ENCODE results near the gene GPR32. TPM values are rescaled to one million over a fixed set of nuclear protein-coding genes. Genes with fewer than 3 reads are reported as not detected.
"Not testable (repeated sequence)": the region's sequence is repeated elsewhere in the genome, so short reads cannot be mapped to it uniquely, and the experiment has no call there.

GPR32 gene
- total RNA-seq, 1 donor = not detected

DNA sequence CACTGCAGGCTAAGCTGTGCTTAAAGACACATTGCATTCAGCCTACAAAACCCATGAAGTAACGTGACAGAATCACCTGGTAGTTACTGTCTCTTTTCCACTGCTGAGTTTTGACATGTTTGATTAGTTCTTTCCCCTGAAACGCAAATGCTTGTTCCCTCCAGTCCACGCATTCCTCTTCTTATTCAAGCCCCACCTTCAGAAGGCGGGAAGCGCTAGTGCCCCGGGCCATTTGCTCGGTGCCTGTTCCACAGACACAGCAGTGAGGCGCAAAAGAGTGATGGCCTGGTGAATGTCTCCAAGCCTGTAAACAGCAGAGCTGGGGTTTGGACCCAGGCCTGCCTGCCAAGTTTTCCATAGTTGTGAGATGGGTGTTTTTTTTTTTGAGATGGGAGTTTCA is 30.8 kb downstream of the GPR32 start:
- H3K27ac ChIP-seq (ENCODE audit: low read depth, low read length) = no peak overlapping the region
- peaks cover 25% of the 10 kb centered on the region for H4K20me1 ChIP-seq (ENCODE audit: insufficient read depth, low read length)
- H2AFZ ChIP-seq (ENCODE audit: low read length) = no peak overlapping the region
- peaks cover 38% of the 10 kb centered on the region for H3K79me2 ChIP-seq (ENCODE audit: insufficient read depth, low read length)
- TF ChIP-seq, protein P1, sequence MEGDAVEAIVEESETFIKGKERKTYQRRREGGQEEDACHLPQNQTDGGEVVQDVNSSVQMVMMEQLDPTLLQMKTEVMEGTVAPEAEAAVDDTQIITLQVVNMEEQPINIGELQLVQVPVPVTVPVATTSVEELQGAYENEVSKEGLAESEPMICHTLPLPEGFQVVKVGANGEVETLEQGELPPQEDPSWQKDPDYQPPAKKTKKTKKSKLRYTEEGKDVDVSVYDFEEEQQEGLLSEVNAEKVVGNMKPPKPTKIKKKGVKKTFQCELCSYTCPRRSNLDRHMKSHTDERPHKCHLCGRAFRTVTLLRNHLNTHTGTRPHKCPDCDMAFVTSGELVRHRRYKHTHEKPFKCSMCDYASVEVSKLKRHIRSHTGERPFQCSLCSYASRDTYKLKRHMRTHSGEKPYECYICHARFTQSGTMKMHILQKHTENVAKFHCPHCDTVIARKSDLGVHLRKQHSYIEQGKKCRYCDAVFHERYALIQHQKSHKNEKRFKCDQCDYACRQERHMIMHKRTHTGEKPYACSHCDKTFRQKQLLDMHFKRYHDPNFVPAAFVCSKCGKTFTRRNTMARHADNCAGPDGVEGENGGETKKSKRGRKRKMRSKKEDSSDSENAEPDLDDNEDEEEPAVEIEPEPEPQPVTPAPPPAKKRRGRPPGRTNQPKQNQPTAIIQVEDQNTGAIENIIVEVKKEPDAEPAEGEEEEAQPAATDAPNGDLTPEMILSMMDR (IDR thresholded peaks at IDR 0.05; ENCODE audit: extremely low read depth, low read depth, low read length) = no peak
- no peak overlapping the region for H3K4me3 ChIP-seq (ENCODE audit: insufficient read depth, low read length)
- H3K4me2 ChIP-seq (ENCODE audit: insufficient read depth, low read length) = no peak overlapping the region
- no peaks in the 10 kb centered on the region for H3K9me3 ChIP-seq (ENCODE audit: low read depth, low read length)
- peak; percentile 11 for DNase-seq (ENCODE audit: insufficient read length, low spot score, missing footprints)
- H3K36me3 ChIP-seq (ENCODE audit: insufficient read depth, low read length) = peaks cover 33% of the 10 kb centered on the region
- H3K4me1 ChIP-seq (ENCODE audit: insufficient read depth, low read length) = peaks cover 17% of the 10 kb centered on the region
- no peaks in the 10 kb centered on the region for H3K27me3 ChIP-seq (ENCODE audit: insufficient read depth, low read length)

DNA sequence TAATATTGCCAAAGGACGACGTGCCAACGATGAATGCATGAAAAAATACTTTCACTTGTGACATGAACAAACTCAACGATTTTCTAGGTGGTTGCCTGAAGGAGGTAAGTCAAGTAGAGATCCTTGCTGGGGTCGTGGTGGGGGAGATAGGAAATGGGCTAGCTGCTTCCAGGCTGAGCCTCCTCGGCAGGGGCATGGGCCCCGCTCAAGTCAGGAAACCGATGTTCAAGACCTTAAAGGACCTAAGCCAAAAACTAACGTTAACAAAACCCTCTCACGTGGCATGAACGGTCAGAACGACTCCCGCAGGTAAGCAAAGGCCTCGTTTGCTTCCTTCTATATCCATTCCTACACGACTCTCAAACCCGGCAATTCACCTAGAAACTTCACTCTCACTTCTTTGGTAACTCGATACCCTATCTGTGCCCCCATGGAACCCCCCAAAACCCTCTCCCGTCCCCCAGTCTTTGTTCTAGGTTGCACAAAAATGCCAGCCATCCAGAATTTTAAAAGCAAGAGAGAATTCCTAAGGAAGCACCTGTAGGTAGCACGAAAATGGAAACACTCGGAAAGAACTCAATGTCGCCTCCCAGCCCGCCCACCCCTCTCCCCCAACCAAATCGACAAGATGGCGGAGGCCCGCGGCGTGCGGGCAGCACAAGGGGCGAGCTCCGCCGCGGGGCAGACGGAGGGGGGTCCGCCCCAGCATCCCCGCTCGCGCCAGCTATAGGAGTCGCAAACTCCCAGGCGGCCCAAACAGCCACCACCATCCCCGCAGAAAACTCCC is 33.6 kb downstream of the GPR32 start:
- H3K9me3 ChIP-seq (ENCODE audit: low read depth, low read length) = no peaks in the 10 kb centered on the region
- DNase-seq (ENCODE audit: insufficient read length, low spot score, missing footprints) = peak; percentile 73
- H2AFZ ChIP-seq (ENCODE audit: low read length) = peak overlapping the region; percentile 97
- H3K79me2 ChIP-seq (ENCODE audit: insufficient read depth, low read length) = peaks cover 38% of the 10 kb centered on the region
- peaks cover 20% of the 10 kb centered on the region for H3K36me3 ChIP-seq (ENCODE audit: insufficient read depth, low read length)
- H3K27me3 ChIP-seq (ENCODE audit: insufficient read depth, low read length) = no peaks in the 10 kb centered on the region
- TF ChIP-seq, protein P1 (IDR thresholded peaks at IDR 0.05; ENCODE audit: extremely low read depth, low read depth, low read length) = no peak
- peaks cover 10% of the 10 kb centered on the region for H4K20me1 ChIP-seq (ENCODE audit: insufficient read depth, low read length)
- H3K4me2 ChIP-seq (ENCODE audit: insufficient read depth, low read length) = peak overlapping the region; percentile 98
- H3K4me3 ChIP-seq (ENCODE audit: insufficient read depth, low read length) = peak overlapping the region; percentile 83
- peak overlapping the region; percentile 99 for H3K27ac ChIP-seq (ENCODE audit: low read depth, low read length)
- H3K4me1 ChIP-seq (ENCODE audit: insufficient read depth, low read length) = peaks cover 17% of the 10 kb centered on the region

DNA sequence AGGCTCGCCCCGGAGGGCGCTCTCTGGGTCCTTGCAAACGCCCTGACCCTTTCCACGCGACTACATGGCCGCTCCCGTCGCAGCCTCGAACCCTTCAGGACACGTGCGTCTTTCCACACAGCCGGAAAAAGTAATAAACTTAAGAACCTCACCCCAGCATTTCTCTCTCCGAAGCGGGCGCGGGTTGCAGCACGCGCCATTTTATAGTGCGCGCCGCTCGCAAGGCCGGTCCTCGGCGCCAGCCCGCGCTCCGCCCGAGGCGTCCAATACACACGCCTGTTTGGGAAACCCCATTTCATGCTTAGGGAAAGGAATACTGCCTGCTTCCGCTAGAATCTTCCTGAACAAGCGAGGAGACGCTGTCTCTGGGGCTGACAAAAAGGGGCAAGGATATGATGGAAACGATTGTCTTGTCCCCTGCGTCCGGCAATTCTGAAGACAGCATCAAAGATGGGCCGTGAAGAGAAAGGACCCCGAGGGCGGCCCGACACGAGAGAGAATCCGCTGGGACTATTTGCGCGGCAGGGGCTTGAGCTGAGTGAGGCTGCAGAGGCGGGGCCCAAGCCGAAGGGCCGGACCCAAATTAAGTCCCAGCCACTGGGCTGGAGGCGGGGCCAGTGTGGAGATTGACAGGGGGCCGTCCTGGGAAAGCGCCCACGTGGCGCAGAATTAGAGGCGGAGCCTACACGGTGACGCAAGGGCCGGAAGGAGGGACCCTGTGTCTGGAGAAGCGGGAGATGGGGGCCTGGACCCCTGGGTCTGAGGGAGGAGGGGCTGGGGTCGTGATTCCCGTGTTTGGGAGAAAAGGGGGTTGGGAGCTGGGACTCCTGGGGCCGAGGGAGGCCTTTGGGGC is 34.4 kb downstream of the GPR32 start:
- Histone ChIP-seq H3K79me2 (ENCODE audit: insufficient read depth, low read length) (peaks cover 38% of the 10 kb centered on the region), H3K4me3 (ENCODE audit: insufficient read depth, low read length) (peak overlapping the region; percentile 83), H3K4me1 (ENCODE audit: insufficient read depth, low read length) (peaks cover 17% of the 10 kb centered on the region), H3K4me2 (ENCODE audit: insufficient read depth, low read length) (peak overlapping the region; percentile 98), H3K27ac (ENCODE audit: low read depth, low read length) (peak overlapping the region; percentile 99), H3K27me3 (ENCODE audit: insufficient read depth, low read length) (no peaks in the 10 kb centered on the region), H3K9me3 (ENCODE audit: low read depth, low read length) (no peaks in the 10 kb centered on the region), H3K36me3 (ENCODE audit: insufficient read depth, low read length) (peaks cover 17% of the 10 kb centered on the region), H2AFZ (ENCODE audit: low read length) (peak overlapping the region; percentile 97), H4K20me1 (ENCODE audit: insufficient read depth, low read length) (peaks cover 10% of the 10 kb centered on the region)
- peak; percentile 99 for DNase-seq (ENCODE audit: insufficient read length, low spot score, missing footprints)
- TF ChIP-seq, protein P1 (IDR thresholded peaks at IDR 0.05; ENCODE audit: extremely low read depth, low read depth, low read length) = no peak

DNA sequence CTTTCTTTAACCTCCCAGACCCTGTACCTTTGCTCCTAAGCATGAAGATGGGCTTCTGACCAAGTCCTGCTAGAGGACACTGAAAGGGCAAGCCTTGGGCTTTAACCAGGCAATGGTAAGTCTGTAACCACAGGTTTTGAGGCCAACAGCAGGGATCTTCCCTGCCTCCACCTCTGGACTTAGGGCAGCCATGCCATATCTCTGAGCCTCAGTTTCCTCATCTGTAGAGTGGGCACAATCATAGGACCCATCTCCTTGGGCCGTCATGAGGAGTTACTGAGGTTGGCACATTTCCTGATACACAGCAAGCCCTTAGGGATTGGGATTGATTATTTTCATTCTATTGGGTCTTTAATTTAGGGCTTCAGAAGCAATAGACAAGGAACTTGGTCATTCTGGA is 38.6 kb downstream of the GPR32 start:
- Histone ChIP-seq H3K27me3 (ENCODE audit: insufficient read depth, low read length) (no peaks in the 10 kb centered on the region), H3K4me3 (ENCODE audit: insufficient read depth, low read length) (no peak overlapping the region), H3K27ac (ENCODE audit: low read depth, low read length) (no peak overlapping the region), H2AFZ (ENCODE audit: low read length) (no peak overlapping the region), H3K4me1 (ENCODE audit: insufficient read depth, low read length) (peaks cover 3% of the 10 kb centered on the region), H3K4me2 (ENCODE audit: insufficient read depth, low read length) (no peak overlapping the region), H3K36me3 (ENCODE audit: insufficient read depth, low read length) (no peaks in the 10 kb centered on the region), H3K9me3 (ENCODE audit: low read depth, low read length) (no peaks in the 10 kb centered on the region), H4K20me1 (ENCODE audit: insufficient read depth, low read length) (no peaks in the 10 kb centered on the region), H3K79me2 (ENCODE audit: insufficient read depth, low read length) (peaks cover 6% of the 10 kb centered on the region)
- TF ChIP-seq, protein P1 (IDR thresholded peaks at IDR 0.05; ENCODE audit: extremely low read depth, low read depth, low read length) = no peak
- DNase-seq (ENCODE audit: insufficient read length, low spot score, missing footprints) = peak; percentile 8

DNA sequence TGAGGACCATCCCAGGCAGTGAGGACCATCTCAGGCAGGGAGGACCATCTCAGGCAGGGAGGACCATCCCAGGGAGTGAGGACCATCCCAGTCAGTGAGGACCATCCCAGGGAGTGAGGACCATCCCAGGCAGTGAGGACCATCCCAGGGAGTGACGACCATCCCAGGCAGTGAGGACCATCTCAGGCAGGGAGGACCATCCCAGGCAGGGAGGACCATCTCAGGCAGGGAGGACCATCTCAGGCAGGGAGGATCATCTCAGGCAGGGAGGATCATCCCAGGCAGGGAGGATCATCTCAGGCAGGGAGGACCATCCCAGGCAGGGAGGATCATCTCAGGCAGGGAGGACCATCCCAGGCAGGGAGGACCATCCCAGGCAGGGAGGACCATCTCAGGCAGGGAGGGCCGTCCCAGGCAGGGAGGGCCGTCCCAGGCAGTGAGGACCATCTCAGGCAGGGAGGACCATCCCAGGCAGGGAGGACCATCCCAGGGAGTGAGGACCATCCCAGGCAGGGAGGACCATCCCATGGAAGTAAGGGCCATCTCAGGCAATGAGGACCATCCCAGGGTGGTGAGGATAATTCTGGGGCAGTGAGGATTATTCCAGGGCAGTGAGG is 41.5 kb downstream of the GPR32 start:
- not testable (repeated sequence) for H2AFZ ChIP-seq (ENCODE audit: low read length); H3K27me3 ChIP-seq (ENCODE audit: insufficient read depth, low read length); H3K4me2 ChIP-seq (ENCODE audit: insufficient read depth, low read length); H3K4me1 ChIP-seq (ENCODE audit: insufficient read depth, low read length); H3K36me3 ChIP-seq (ENCODE audit: insufficient read depth, low read length); H3K79me2 ChIP-seq (ENCODE audit: insufficient read depth, low read length); H3K27ac ChIP-seq (ENCODE audit: low read depth, low read length); H3K9me3 ChIP-seq (ENCODE audit: low read depth, low read length); H4K20me1 ChIP-seq (ENCODE audit: insufficient read depth, low read length); H3K4me3 ChIP-seq (ENCODE audit: insufficient read depth, low read length); DNase-seq (ENCODE audit: insufficient read length, low spot score, missing footprints)
